Panc1 (cell line): ENCODE results near the gene GHITM. TPM values are rescaled to one million over a fixed set of nuclear protein-coding genes. Genes with fewer than 3 reads are reported as not detected.
"Not testable (repeated sequence)": the region's sequence is repeated elsewhere in the genome, so short reads cannot be mapped to it uniquely, and the experiment has no call there.

Experiments used
- ATAC-seq: fragments of 200-7000 bp; cut with Tn5 transposase; 2 replicates; pipeline ENCODE4 v1.9.1; 2020; ENCODE audit warnings: mild to moderate bottlenecking, moderate library complexity
- BruUV-seq: library from RNA; stranded (reverse); fragments of 400-500 nt; replicated peaks from 2 replicates; lab custom pipeline; 2021; lab: Mats Ljungman, UMichigan
- CTCF ChIA-PET: fragments of 300-600 bp; sonication (Branson Sonifier 250); formaldehyde crosslinking; loops from one replicate; lab custom pipeline; 2022; ENCODE audit warnings: antibody characterized with exemption; lab: Charles Lee
- POLR2A ChIA-PET: fragments of 300-600 bp; sonication (Branson Sonifier 250); formaldehyde crosslinking; loops from one replicate; lab custom pipeline; 2022; ENCODE audit warnings: antibody characterized with exemption; lab: Charles Lee
- DNase-seq: peaks from one replicate; pipeline ENCODE4 v3.0.0-alpha.2; 2010; ENCODE audit warnings: low read depth, low spot score
- H3K27ac ChIP-seq: 2 replicates; pipeline ENCODE4 v1.5.1; 2011; ENCODE audit warnings: mild to moderate bottlenecking, low read length, inconsistent platforms
- H3K27me3 ChIP-seq: fragments of 200-500 bp; sonication (Bioruptor generic); 2 replicates; pipeline ENCODE4 v1.6.0; 2014; ENCODE audit warnings: low read length, inconsistent platforms; ENCODE audit not compliant: control insufficient read depth, insufficient read depth
- H3K36me3 ChIP-seq: fragments of 200-500 bp; sonication (Bioruptor generic); 2 replicates; pipeline ENCODE4 v1.5.1; 2014; ENCODE audit warnings: inconsistent platforms, mild to moderate bottlenecking, low read length, moderate library complexity; ENCODE audit not compliant: control insufficient read depth, insufficient read depth
- H3K4me1 ChIP-seq: 2 replicates; pipeline ENCODE4 v1.5.1; 2011; ENCODE audit warnings: inconsistent platforms, mild to moderate bottlenecking, low read length, moderate library complexity; ENCODE audit not compliant: control insufficient read depth, insufficient read depth
- H3K4me3 ChIP-seq, 2 experiments: 2 replicates each; pipeline ENCODE4 v1.5.1; 2011 to 2012; ENCODE audit warnings: low read depth in 2 of 2, low read length in 2 of 2, mild to moderate bottlenecking in 2 of 2, inconsistent platforms in 1 of 2, moderate library complexity in 1 of 2
- H3K9me3 ChIP-seq: fragments of 200-500 bp; sonication (Bioruptor generic); 2 replicates; pipeline ENCODE4 v1.5.1; 2014; ENCODE audit warnings: low read depth, mild to moderate bottlenecking, inconsistent platforms, low read length, moderate library complexity; ENCODE audit not compliant: control insufficient read depth, insufficient read depth
- POLR2AphosphoS5 ChIP-seq: IDR thresholded peaks from 2 replicates; pipeline ENCODE4 v1.6.1; 2012; ENCODE audit warnings: mild to moderate bottlenecking, low read depth, low read length, moderate library complexity
- SIN3A ChIP-seq: IDR thresholded peaks from 2 replicates; pipeline ENCODE4 v1.6.1; 2012; ENCODE audit warnings: low read depth, mild to moderate bottlenecking, low read length, moderate library complexity, borderline replicate concordance; ENCODE audit not compliant: insufficient read depth
- TCF7L2 ChIP-seq: IDR thresholded peaks from 2 replicates; pipeline ENCODE4 v1.6.1; 2011; ENCODE audit warnings: mild to moderate bottlenecking, low read depth, low read length, inconsistent platforms
- in situ Hi-C: cut with HindIII; loops from 2 replicates; pipeline ENCODE4 v1.10.0; 2016; ENCODE audit warnings: low sequenced_read_pairs, low pct_unique_long_range_greater_than_20kb
- intact Hi-C: fragments of 100-400 bp; cut with micrococcal nuclease; formaldehyde crosslinking; loops from one replicate; pipeline ENCODE4 v1.10.0; 2022; ENCODE audit not compliant: unreplicated experiment
- total RNA-seq: library from RNA; stranded (reverse); gene quantifications from one replicate; pipeline ENCODE4 v1.2.1, GENCODE V29; 2021; ENCODE audit not compliant: unreplicated experiment
- TF ChIP-seq, protein P1 (sequence below): fragments of 450-650 bp; IDR thresholded peaks from 2 replicates; pipeline ENCODE4 v1.5.1; 2017; ENCODE audit warnings: mild to moderate bottlenecking
- TF ChIP-seq, protein P2 (sequence below), 2 experiments: IDR thresholded peaks; 2 replicates each; pipeline ENCODE4 v1.6.1; 2011 to 2012; ENCODE audit warnings: low read depth in 2 of 2, control low read depth in 1 of 2, low read length in 1 of 2, mild to moderate bottlenecking in 1 of 2, moderate library complexity in 1 of 2; ENCODE audit not compliant: insufficient read depth in 1 of 2

Gene GHITM
- total RNA-seq, 1 experiment from 2014 or later = 188 TPM

DNA sequence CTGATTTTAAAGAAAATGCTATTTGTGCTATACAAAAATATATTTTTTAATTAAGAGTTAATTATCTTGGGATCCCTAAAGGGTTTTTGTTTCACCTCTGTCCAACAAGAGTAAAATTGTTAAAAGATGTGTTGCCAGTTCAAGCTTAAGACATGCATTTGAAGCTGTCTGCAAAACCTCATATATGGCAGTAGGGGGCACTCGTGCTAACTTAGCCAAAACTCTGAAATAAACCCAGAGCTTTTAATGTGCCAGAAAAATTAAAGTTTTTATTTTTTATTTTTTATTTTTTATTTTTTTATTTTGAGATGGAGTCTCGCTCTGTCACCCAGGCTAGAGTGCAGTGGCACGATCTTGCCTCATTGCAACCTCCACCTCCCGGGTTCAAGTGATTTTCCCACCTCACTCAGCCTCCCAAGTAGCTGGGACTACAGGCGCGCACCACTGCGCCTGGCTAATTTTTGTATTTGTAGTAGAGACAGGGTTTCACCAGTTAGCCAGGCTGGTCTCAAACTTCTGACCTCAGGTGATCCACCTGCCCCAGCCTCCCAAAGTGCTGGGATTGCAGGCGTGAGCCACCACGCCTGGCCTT is 8.8 kb downstream of the GHITM start:
- H3K27me3 ChIP-seq, H3K4me3 ChIP-seq, H3K4me1 ChIP-seq, H3K9me3 ChIP-seq, DNase-seq, in situ Hi-C loops, H3K27ac ChIP-seq, BruUV-seq, ATAC-seq: not testable (repeated sequence)
- TF ChIP-seq, protein P1, sequence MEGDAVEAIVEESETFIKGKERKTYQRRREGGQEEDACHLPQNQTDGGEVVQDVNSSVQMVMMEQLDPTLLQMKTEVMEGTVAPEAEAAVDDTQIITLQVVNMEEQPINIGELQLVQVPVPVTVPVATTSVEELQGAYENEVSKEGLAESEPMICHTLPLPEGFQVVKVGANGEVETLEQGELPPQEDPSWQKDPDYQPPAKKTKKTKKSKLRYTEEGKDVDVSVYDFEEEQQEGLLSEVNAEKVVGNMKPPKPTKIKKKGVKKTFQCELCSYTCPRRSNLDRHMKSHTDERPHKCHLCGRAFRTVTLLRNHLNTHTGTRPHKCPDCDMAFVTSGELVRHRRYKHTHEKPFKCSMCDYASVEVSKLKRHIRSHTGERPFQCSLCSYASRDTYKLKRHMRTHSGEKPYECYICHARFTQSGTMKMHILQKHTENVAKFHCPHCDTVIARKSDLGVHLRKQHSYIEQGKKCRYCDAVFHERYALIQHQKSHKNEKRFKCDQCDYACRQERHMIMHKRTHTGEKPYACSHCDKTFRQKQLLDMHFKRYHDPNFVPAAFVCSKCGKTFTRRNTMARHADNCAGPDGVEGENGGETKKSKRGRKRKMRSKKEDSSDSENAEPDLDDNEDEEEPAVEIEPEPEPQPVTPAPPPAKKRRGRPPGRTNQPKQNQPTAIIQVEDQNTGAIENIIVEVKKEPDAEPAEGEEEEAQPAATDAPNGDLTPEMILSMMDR = peak; percentile 83
- ChIA-PET POLR2A (interaction anchor here (1.0 kb wide), 1 partner anchor 9 kb away, joined by 3 read pairs; the partner anchor contains the start of gene GHITM), CTCF (interaction anchor here (0.9 to 1.8 kb wide), 4 partner anchors 54 to 389 kb away, joined by 3 to 4 read pairs (median 4); no protein-coding TSS in a partner anchor)
- peaks cover 76% of the 10 kb centered on the region for H3K36me3 ChIP-seq
- intact Hi-C loops = loop anchor here (5.0 kb wide), 1 partner anchor 59 kb away; no protein-coding TSS in a partner anchor

DNA sequence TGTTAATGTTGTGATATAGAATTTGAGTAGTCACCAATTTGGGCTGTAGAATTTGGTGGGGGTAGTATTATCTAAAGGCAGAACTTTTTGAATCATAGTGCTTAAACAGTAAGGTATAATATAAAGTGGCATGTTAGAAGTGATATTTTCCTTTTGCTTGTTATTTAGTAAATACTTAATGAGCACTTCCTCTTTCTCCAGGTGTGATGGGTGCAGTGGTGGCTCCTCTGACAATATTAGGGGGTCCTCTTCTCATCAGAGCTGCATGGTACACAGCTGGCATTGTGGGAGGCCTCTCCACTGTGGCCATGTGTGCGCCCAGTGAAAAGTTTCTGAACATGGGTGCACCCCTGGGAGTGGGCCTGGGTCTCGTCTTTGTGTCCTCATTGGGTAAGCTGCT is 10.5 kb downstream of the GHITM start:
- no peaks in the 10 kb centered on the region for H3K9me3 ChIP-seq
- ATAC-seq (no peak), DNase-seq (no peak)
- in situ Hi-C loops = no loop called here
- no peaks in the 10 kb centered on the region for H3K27me3 ChIP-seq
- ChIA-PET CTCF (no interaction called here), POLR2A (no interaction called here)
- no TSS peak for BruUV-seq
- no peaks in the 10 kb centered on the region for H3K4me1 ChIP-seq
- H3K36me3 ChIP-seq = peaks cover 67% of the 10 kb centered on the region
- intact Hi-C loops = loop anchor here (5.0 to 10.0 kb wide), 2 partner anchors 57 to 385 kb away; no protein-coding TSS in a partner anchor
- TF ChIP-seq POLR2AphosphoS5 (no peak), SIN3A (no peak)
- TF ChIP-seq, protein P1 = no peak
- H3K4me3 ChIP-seq = no peak overlapping the region
- no peak overlapping the region for H3K27ac ChIP-seq

DNA sequence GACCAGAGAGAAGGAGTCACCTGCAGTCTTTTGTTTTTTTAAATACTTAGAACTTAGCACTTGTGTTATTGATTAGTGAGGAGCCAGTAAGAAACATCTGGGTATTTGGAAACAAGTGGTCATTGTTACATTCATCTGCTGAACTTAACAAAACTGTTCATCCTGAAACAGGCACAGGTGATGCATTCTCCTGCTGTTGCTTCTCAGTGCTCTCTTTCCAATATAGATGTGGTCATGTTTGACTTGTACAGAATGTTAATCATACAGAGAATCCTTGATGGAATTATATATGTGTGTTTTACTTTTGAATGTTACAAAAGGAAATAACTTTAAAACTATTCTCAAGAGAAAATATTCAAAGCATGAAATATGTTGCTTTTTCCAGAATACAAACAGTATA is 13.5 kb downstream of the GHITM start:
- TF ChIP-seq, protein P1 = no peak
- no peak for TF ChIP-seq SIN3A
- no peak for TF ChIP-seq TCF7L2
- no peak for TF ChIP-seq POLR2AphosphoS5
- TF ChIP-seq, protein P2, sequence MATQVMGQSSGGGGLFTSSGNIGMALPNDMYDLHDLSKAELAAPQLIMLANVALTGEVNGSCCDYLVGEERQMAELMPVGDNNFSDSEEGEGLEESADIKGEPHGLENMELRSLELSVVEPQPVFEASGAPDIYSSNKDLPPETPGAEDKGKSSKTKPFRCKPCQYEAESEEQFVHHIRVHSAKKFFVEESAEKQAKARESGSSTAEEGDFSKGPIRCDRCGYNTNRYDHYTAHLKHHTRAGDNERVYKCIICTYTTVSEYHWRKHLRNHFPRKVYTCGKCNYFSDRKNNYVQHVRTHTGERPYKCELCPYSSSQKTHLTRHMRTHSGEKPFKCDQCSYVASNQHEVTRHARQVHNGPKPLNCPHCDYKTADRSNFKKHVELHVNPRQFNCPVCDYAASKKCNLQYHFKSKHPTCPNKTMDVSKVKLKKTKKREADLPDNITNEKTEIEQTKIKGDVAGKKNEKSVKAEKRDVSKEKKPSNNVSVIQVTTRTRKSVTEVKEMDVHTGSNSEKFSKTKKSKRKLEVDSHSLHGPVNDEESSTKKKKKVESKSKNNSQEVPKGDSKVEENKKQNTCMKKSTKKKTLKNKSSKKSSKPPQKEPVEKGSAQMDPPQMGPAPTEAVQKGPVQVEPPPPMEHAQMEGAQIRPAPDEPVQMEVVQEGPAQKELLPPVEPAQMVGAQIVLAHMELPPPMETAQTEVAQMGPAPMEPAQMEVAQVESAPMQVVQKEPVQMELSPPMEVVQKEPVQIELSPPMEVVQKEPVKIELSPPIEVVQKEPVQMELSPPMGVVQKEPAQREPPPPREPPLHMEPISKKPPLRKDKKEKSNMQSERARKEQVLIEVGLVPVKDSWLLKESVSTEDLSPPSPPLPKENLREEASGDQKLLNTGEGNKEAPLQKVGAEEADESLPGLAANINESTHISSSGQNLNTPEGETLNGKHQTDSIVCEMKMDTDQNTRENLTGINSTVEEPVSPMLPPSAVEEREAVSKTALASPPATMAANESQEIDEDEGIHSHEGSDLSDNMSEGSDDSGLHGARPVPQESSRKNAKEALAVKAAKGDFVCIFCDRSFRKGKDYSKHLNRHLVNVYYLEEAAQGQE (IDR thresholded peaks at IDR 0.05; ENCODE audit: insufficient read depth in 1 of 2, low read depth in 2 of 2, low read length in 1 of 2) = no peak
- in situ Hi-C loops = no loop called here
- Histone ChIP-seq H3K4me1 (no peaks in the 10 kb centered on the region), H3K27ac (no peak overlapping the region), H3K27me3 (no peaks in the 10 kb centered on the region), H3K4me3 (no peak overlapping the region), H3K36me3 (peaks cover 54% of the 10 kb centered on the region), H3K9me3 (no peaks in the 10 kb centered on the region)
- intact Hi-C loops = loop anchor here (10.0 kb wide), 1 partner anchor 382 kb away; no protein-coding TSS in a partner anchor
- no peak for DNase-seq
- no TSS peak for BruUV-seq
- CTCF ChIA-PET = interaction anchor here (0.6 kb wide), 1 partner anchor 60 kb away, joined by 3 read pairs; no protein-coding TSS in a partner anchor
- POLR2A ChIA-PET = no interaction called here
- no peak for ATAC-seq
